MM.1S (cell line): Measurements from ENCODE around the gene ARHGEF6.

Experiments
- DNase-seq: peaks from one replicate; pipeline ENCODE4 v3.0.0-alpha.2; 2015
- H2AFZ ChIP-seq: fragments of 300-600 bp; sonication (generic); 2 replicates; pipeline ENCODE4 v1.6.0; 2016; ENCODE audit warnings: antibody characterized with exemption, low read length
- H3F3A ChIP-seq: fragments of 300-600 bp; sonication (generic); 2 replicates; pipeline ENCODE4 v1.6.1; 2016; ENCODE audit warnings: mild to moderate bottlenecking, antibody characterized with exemption, low read length, moderate library complexity, mixed read lengths; ENCODE audit not compliant: insufficient read depth
- H3K27ac ChIP-seq: fragments of 300-600 bp; sonication (generic); 2 replicates; pipeline ENCODE4 v1.5.1; 2016; ENCODE audit warnings: mild to moderate bottlenecking, low read length
- H3K27me3 ChIP-seq: fragments of 300-600 bp; sonication (generic); replicated peaks from 2 replicates; pipeline ENCODE4 v1.6.0; 2016; ENCODE audit warnings: low read length; ENCODE audit not compliant: insufficient read depth
- H3K36me3 ChIP-seq: fragments of 300-600 bp; sonication (generic); replicated peaks from 2 replicates; pipeline ENCODE4 v1.6.1; 2016; ENCODE audit warnings: mild to moderate bottlenecking, low read length, mixed read lengths; ENCODE audit not compliant: insufficient read depth
- H3K4me1 ChIP-seq: fragments of 300-600 bp; sonication (generic); 2 replicates; pipeline ENCODE4 v1.6.1; 2016; ENCODE audit warnings: low read length, mixed read lengths
- H3K4me2 ChIP-seq: fragments of 300-600 bp; sonication (generic); 2 replicates; pipeline ENCODE4 v1.6.0; 2016; ENCODE audit warnings: low read depth, low read length
- H3K4me3 ChIP-seq: fragments of 300-600 bp; sonication (generic); 2 replicates; pipeline ENCODE4 v1.5.1; 2016; ENCODE audit warnings: low read length, mixed read lengths
- H3K79me2 ChIP-seq: fragments of 300-600 bp; sonication (generic); 2 replicates; pipeline ENCODE4 v1.6.1; 2016; ENCODE audit warnings: mixed run types, low read length, mixed read lengths
- H3K9ac ChIP-seq: fragments of 300-600 bp; sonication (generic); 2 replicates; pipeline ENCODE4 v1.6.1; 2016; ENCODE audit warnings: low read length, mixed read lengths
- H3K9me2 ChIP-seq: fragments of 300-600 bp; sonication (generic); replicated peaks from 2 replicates; pipeline ENCODE4 v1.6.1; 2016; ENCODE audit warnings: mild to moderate bottlenecking, low read length, mixed read lengths; ENCODE audit not compliant: insufficient read depth
- H3K9me3 ChIP-seq: fragments of 300-600 bp; sonication (generic); replicated peaks from 2 replicates; pipeline ENCODE4 v1.6.1; 2016; ENCODE audit warnings: mild to moderate bottlenecking, low read length, mixed read lengths; ENCODE audit not compliant: insufficient read depth
- H4K20me1 ChIP-seq: fragments of 300-600 bp; sonication (generic); 2 replicates; pipeline ENCODE4 v1.6.1; 2016; ENCODE audit warnings: mild to moderate bottlenecking, low read length, moderate library complexity, mixed read lengths; ENCODE audit not compliant: insufficient read depth
- CTCF ChIP-seq: fragments of 300-600 bp; sonication (generic); IDR thresholded peaks from 2 replicates; pipeline ENCODE4 v1.5.1; 2016; ENCODE audit warnings: antibody characterized with exemption, low read length, mixed read lengths
- EZH2 ChIP-seq: fragments of 300-600 bp; sonication (generic); optimal IDR thresholded peaks from 2 replicates; pipeline ENCODE3; 2017; ENCODE audit warnings: low read depth, mild to moderate bottlenecking, antibody characterized with exemption, low read length, mixed read lengths
- EZH2phosphoT487 ChIP-seq: fragments of 300-600 bp; sonication (generic); IDR thresholded peaks from 2 replicates; pipeline ENCODE4 v1.6.1; 2018; ENCODE audit warnings: antibody characterized with exemption, low read length

ARHGEF6 gene

GRCh38 chrX:136652822-136653723, 127.7 kb downstream of the ARHGEF6 start:
- no peak overlapping the region for H3K4me2 ChIP-seq
- TF ChIP-seq EZH2, result no peak
- no peak for TF ChIP-seq CTCF
- no peak for TF ChIP-seq EZH2phosphoT487

GRCh38 chrX:136650811-136651210, 129.9 kb downstream of the ARHGEF6 start:
- no peak overlapping the region for H3K9ac ChIP-seq
- no peaks in the 10 kb centered on the region for H3K36me3 ChIP-seq
- no peaks in the 10 kb centered on the region for H3F3A ChIP-seq
- no peak for TF ChIP-seq CTCF
- H3K9me3 ChIP-seq, result no peaks in the 10 kb centered on the region
- DNase-seq, result no peak
- no peaks in the 10 kb centered on the region for H4K20me1 ChIP-seq
- H3K27me3 ChIP-seq, result no peaks in the 10 kb centered on the region
- H3K9me2 ChIP-seq, result no peaks in the 10 kb centered on the region
- no peak overlapping the region for H3K27ac ChIP-seq
- H3K4me2 ChIP-seq, result no peak overlapping the region
- peaks cover 10% of the 10 kb centered on the region; the same call in 1 of the 2 replicates for H3K4me1 ChIP-seq
- H2AFZ ChIP-seq, result no peak overlapping the region
- no peak overlapping the region for H3K4me3 ChIP-seq
- no peaks in the 10 kb centered on the region for H3K79me2 ChIP-seq

More at GRCh38 chrX:136652822-136653723, 127.7 kb downstream of the ARHGEF6 start:
- Histone ChIP-seq H3K9me3 (no peaks in the 10 kb centered on the region), H4K20me1 (no peaks in the 10 kb centered on the region), H3K36me3 (no peaks in the 10 kb centered on the region), H3K9me2 (no peaks in the 10 kb centered on the region), H3K27me3 (no peaks in the 10 kb centered on the region), H3F3A (no peaks in the 10 kb centered on the region), H3K4me3 (no peak overlapping the region), H3K79me2 (no peaks in the 10 kb centered on the region), H3K27ac (no peak overlapping the region), H2AFZ (no peak overlapping the region), H3K9ac (no peak overlapping the region), H3K4me1 (peaks cover 10% of the 10 kb centered on the region; the same call in 1 of the 2 replicates)
- peak; percentile 58 for DNase-seq

- no peak for DNase-seq
- no peak within 1 kb of the TSS for H3K4me2 ChIP-seq
- no peaks in the 10 kb centered on the region for H4K20me1 ChIP-seq
- no peak within 1 kb of the TSS for H3K9ac ChIP-seq
- no peak for TF ChIP-seq CTCF
- H3K36me3 ChIP-seq, result no peaks in the 10 kb centered on the region
- H3K4me1 ChIP-seq, result 0 out of 2 replicates have a peak, but pooled peaks cover 5% of the 10 kb centered on the region
- H3K27ac ChIP-seq, result no peak within 1 kb of the TSS
- no peaks in the 10 kb centered on the region for H3K9me3 ChIP-seq
- no peaks in the 10 kb centered on the region for H3F3A ChIP-seq
- H3K9me2 ChIP-seq, result no peaks in the 10 kb centered on the region
- H2AFZ ChIP-seq, result no peak within 1 kb of the TSS
- no peaks in the 10 kb centered on the region for H3K27me3 ChIP-seq
- no peak within 1 kb of the TSS for H3K4me3 ChIP-seq
- no peaks in the 10 kb centered on the region for H3K79me2 ChIP-seq
Observed at GRCh38 chrX:136647677-136648360, 132.9 kb downstream of the ARHGEF6 start, which contains the start of gene CD40LG. Gene CD40LG (plus strand): TSS chrX:136648158. CDS start chrX:136648249, 91 bp downstream.
